ENCODE results near the gene GMPS. TPM values are rescaled to one million over a fixed set of nuclear protein-coding genes. Genes with fewer than 3 reads are reported as not detected.

Gene GMPS
- total and polyA plus RNA-seq, 2 of the 8 experiments (the other 6 are each of a cell fraction or from before 2014, with no cell fraction given) = 57.7 to 175 TPM

DNA sequence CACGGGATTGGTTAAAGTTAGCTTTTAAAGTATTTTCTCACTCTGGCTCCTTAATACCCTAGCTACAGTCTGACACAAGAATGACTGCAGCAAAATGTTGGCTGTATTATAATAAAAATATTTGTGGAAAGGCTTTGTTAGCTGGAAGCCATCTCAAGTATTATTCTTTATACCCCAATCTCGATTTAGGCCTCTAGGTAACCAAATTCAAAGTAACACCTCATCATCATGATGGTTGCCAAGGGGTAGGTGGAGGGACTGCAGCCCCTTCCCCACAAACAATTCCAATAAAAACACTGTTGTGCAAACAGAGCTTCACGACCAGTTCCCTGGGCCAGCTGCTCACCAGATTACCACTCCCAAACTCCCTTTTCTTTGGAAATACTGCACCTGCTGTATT is 759 bp upstream of the GMPS start (continued):
- TF ChIP-seq BACH1 (IDR thresholded peaks at IDR 0.05; ENCODE audit: low read length) (no peak), RFX5 (IDR thresholded peaks at IDR 0.05; ENCODE audit: borderline replicate concordance, low read depth, low read length) (no peak), ASH2L (IDR thresholded peaks at IDR 0.05; ENCODE audit: low read length) (no peak), HDAC2 (IDR thresholded peaks at IDR 0.05; ENCODE audit: borderline replicate concordance in 1 of 2, low read depth in 2 of 2, low read length in 2 of 2) (no peak), TEAD4 (IDR thresholded peaks at IDR 0.05; ENCODE audit: low read depth, low read length) (no peak), CTBP2 (IDR thresholded peaks at IDR 0.05; ENCODE audit: borderline replicate concordance, insufficient read depth, insufficient read length, low read length) (no peak)

Measured in H1 (cell line).